Non-pigmented ciliary epithelial cell (primary cell): ENCODE measurements around the gene NOM1.

Source experiments
- DNase-seq: peaks from one replicate; pipeline ENCODE4 v3.0.0-alpha.2; 2010; ENCODE audit warnings: low read depth

NOM1 gene

GRCh38 chr7:157004521-157005455, 55.3 kb downstream of the NOM1 start:
- DNase-seq, result no peak

GRCh38 chr7:157005456-157006204, 56.1 kb downstream of the NOM1 start:
- no peak for DNase-seq

GRCh38 chr7:157006205-157006747, 56.8 kb downstream of the NOM1 start:
- no peak for DNase-seq

GRCh38 chr7:157006829-157007469, 57.4 kb downstream of the NOM1 start:
- no peak for DNase-seq

- no peak for DNase-seq
These were observed 58.1 kb downstream of the NOM1 start for GRCh38 chr7:157007470-157008066.

GRCh38 chr7:157008206-157009169, 59.0 kb downstream of the NOM1 start:
- no peak for DNase-seq

GRCh38 chr7:157009170-157009777, 59.8 kb downstream of the NOM1 start:
- DNase-seq, result no peak

GRCh38 chr7:157009778-157010587, 60.5 kb downstream of the NOM1 start:
- DNase-seq, result no peak

GRCh38 chr7:157010588-157011332, 61.2 kb downstream of the NOM1 start, which contains the start of gene MNX1:
Gene MNX1, minus strand, starts transcription at chr7:157010663. Its CDS starts 313 bp downstream, at chr7:157010350.
- DNase-seq, result no peak

- no peak for DNase-seq
These were observed 62.0 kb downstream of the NOM1 start for GRCh38 chr7:157011333-157012112.

GRCh38 chr7:157012113-157012547, 62.6 kb downstream of the NOM1 start:
- DNase-seq, result no peak

- DNase-seq, result no peak
These were observed 63.6 kb downstream of the NOM1 start for GRCh38 chr7:157013101-157013500.

GRCh38 chr7:157013602-157014549, 64.4 kb downstream of the NOM1 start:
- DNase-seq, result no peak

- no peak for DNase-seq
These were observed 65.4 kb downstream of the NOM1 start for GRCh38 chr7:157014635-157015555.

GRCh38 chr7:157016024-157016351, 66.5 kb downstream of the NOM1 start:
- DNase-seq, result no peak
